GM18907 (cell line): ENCODE measurements around the gene SOX4.

Source experiments
- ATAC-seq: cut with Tn5 transposase; IDR thresholded peaks from one replicate; pipeline ENCODE4 v1.9.1; 2021; ENCODE audit warnings: mild to moderate bottlenecking, moderate library complexity; ENCODE audit not compliant: unreplicated experiment

Gene SOX4

DNA sequence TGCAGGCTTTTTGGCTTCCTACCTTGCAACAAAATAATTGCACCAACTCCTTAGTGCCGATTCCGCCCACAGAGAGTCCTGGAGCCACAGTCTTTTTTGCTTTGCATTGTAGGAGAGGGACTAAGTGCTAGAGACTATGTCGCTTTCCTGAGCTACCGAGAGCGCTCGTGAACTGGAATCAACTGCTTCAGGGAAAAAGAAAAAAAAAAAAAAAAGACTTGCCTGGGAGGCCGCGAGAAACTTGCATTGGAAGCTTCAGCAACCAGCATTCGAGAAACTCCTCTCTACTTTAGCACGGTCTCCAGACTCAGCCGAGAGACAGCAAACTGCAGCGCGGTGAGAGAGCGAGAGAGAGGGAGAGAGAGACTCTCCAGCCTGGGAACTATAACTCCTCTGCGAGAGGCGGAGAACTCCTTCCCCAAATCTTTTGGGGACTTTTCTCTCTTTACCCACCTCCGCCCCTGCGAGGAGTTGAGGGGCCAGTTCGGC lies 420 bp downstream of the SOX4 start:
- ATAC-seq, result peak; percentile 13

DNA sequence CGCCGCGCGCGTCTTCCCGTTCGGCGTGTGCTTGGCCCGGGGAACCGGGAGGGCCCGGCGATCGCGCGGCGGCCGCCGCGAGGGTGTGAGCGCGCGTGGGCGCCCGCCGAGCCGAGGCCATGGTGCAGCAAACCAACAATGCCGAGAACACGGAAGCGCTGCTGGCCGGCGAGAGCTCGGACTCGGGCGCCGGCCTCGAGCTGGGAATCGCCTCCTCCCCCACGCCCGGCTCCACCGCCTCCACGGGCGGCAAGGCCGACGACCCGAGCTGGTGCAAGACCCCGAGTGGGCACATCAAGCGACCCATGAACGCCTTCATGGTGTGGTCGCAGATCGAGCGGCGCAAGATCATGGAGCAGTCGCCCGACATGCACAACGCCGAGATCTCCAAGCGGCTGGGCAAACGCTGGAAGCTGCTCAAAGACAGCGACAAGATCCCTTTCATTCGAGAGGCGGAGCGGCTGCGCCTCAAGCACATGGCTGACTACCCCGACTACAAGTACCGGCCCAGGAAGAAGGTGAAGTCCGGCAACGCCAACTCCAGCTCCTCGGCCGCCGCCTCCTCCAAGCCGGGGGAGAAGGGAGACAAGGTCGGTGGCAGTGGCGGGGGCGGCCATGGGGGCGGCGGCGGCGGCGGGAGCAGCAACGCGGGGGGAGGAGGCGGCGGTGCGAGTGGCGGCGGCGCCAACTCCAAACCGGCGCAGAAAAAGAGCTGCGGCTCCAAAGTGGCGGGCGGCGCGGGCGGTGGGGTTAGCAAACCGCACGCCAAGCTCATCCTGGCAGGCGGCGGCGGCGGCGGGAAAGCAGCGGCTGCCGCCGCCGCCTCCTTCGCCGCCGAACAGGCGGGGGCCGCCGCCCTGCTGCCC lies 1.1 kb downstream of the SOX4 start:
- ATAC-seq, result peak; percentile 20

DNA sequence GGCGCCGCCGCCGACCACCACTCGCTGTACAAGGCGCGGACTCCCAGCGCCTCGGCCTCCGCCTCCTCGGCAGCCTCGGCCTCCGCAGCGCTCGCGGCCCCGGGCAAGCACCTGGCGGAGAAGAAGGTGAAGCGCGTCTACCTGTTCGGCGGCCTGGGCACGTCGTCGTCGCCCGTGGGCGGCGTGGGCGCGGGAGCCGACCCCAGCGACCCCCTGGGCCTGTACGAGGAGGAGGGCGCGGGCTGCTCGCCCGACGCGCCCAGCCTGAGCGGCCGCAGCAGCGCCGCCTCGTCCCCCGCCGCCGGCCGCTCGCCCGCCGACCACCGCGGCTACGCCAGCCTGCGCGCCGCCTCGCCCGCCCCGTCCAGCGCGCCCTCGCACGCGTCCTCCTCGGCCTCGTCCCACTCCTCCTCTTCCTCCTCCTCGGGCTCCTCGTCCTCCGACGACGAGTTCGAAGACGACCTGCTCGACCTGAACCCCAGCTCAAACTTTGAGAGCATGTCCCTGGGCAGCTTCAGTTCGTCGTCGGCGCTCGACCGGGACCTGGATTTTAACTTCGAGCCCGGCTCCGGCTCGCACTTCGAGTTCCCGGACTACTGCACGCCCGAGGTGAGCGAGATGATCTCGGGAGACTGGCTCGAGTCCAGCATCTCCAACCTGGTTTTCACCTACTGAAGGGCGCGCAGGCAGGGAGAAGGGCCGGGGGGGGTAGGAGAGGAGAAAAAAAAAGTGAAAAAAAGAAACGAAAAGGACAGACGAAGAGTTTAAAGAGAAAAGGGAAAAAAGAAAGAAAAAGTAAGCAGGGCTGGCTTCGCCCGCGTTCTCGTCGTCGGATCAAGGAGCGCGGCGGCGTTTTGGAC lies 2.0 kb downstream of the SOX4 start:
- ATAC-seq, result peak; percentile 22

DNA sequence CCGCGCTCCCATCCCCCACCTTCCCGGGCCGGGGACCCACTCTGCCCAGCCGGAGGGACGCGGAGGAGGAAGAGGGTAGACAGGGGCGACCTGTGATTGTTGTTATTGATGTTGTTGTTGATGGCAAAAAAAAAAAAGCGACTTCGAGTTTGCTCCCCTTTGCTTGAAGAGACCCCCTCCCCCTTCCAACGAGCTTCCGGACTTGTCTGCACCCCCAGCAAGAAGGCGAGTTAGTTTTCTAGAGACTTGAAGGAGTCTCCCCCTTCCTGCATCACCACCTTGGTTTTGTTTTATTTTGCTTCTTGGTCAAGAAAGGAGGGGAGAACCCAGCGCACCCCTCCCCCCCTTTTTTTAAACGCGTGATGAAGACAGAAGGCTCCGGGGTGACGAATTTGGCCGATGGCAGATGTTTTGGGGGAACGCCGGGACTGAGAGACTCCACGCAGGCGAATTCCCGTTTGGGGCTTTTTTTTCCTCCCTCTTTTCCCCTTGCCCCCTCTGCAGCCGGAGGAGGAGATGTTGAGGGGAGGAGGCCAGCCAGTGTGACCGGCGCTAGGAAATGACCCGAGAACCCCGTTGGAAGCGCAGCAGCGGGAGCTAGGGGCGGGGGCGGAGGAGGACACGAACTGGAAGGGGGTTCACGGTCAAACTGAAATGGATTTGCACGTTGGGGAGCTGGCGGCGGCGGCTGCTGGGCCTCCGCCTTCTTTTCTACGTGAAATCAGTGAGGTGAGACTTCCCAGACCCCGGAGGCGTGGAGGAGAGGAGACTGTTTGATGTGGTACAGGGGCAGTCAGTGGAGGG lies 2.8 kb downstream of the SOX4 start:
- no peak for ATAC-seq

DNA sequence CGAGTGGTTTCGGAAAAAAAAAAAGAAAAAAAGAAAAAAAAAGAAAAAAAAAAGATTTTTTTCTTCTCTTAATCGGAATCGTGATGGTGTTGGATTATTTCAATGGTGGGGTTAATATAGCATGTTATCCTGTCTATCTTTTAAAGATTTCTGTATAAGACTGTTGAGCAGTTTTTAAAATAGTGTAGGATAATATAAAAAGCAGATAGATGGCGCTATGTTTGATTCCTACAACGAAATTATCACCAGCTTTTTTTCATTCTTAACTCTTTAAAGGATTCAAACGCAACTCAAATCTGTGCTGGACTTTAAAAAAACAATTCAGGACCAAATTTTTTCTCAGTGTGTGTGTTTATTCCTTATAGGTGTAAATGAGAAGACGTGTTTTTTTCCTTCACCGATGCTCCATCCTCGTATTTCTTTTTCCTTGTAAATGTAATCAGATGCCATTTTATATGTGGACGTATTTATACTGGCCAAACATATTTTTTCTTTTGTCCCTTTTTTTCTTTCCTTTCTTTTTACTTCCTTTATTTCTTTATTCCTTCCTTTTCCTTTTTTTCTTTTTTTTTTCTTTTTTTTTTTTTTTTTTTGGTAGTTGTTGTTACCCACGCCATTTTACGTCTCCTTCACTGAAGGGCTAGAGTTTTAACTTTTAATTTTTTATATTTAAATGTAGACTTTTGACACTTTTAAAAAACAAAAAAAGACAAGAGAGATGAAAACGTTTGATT lies 3.6 kb downstream of the SOX4 start:
- no peak for ATAC-seq

DNA sequence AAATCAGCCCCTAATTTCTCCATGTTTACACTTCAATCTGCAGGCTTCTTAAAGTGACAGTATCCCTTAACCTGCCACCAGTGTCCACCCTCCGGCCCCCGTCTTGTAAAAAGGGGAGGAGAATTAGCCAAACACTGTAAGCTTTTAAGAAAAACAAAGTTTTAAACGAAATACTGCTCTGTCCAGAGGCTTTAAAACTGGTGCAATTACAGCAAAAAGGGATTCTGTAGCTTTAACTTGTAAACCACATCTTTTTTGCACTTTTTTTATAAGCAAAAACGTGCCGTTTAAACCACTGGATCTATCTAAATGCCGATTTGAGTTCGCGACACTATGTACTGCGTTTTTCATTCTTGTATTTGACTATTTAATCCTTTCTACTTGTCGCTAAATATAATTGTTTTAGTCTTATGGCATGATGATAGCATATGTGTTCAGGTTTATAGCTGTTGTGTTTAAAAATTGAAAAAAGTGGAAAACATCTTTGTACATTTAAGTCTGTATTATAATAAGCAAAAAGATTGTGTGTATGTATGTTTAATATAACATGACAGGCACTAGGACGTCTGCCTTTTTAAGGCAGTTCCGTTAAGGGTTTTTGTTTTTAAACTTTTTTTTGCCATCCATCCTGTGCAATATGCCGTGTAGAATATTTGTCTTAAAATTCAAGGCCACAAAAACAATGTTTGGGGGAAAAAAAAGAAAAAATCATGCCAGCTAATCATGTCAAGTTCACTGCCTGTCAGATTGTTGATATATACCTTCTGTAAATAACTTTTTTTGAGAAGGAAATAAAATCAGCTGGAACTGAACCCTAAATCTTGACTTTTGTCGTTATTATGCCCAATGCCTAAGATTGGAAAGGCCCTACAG lies 4.5 kb downstream of the SOX4 start:
- no peak for ATAC-seq

DNA sequence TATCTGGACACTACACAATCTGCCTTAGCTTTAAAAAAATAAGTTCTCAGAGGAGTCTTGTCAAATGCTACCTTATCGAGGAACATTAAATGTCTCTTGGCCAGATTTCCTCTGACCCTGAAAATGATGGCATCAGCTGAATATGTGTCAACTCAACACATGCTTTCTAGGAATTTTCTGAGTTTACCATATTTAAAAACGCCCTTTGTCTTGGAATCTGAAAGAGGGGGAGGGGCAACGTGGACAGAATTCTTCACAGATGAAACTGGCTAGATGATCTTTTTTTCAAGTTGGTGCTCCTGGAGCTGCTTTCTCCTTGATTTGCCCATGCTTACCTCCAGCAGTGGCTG lies 5.1 kb downstream of the SOX4 start:
- no peak for ATAC-seq

DNA sequence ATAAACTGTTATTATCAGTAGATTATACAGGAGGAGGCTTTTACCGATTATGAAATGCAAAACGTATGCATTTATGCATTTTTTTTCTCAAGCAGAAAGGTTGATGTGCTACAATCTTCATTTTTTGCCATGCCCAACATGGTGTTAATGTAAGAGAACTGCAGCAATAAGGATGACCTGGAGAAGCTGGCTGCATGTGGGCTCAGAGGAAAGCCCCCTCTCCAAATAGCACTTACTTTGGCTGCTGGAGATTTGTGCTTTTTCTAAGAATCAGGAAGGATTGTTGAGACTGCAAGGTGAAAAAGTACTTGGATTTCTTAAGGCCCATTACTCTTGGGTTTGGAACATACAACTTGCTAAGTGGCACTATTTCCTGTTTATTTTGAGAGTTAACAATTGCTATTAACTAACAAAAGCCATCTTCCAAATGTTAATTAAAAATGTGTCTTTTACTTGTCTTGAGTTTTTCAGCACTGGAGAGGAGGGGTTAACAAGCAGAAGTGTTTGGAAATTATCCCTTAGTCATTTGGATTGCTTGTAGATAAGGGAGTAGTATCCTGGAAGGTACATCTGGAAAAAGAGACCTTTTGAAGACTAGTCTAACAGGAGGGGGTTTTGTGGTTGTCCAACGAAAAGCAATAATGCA lies 5.6 kb downstream of the SOX4 start:
- ATAC-seq, result no peak

DNA sequence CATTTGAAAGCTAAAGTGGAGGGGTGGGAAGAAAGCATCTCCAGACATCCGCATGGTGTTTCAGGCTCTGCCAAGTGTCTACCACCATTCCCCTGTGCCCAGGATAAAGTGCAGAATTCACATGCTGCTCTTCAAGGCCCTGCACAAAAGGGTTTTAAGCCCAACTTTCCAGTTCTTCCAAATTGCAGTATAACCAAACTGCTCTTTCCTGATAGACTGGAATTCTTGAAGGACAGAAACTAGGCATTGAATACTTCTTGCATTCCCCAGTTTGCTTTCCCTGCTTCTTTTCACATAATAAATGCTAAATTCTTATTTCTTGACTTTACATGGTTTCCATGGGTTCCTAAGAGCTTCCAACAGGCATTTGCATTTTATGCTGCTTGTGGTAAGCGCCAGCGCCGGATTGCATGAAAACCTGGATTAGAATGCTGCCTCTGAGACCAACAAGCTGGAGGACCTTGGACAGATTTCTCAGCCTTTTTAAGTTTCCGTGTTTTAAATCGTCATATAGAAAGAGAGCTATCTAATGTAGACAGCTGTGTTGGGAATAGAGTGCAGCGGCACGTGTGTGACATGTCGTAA lies 7.9 kb downstream of the SOX4 start:
- ATAC-seq, result no peak

DNA sequence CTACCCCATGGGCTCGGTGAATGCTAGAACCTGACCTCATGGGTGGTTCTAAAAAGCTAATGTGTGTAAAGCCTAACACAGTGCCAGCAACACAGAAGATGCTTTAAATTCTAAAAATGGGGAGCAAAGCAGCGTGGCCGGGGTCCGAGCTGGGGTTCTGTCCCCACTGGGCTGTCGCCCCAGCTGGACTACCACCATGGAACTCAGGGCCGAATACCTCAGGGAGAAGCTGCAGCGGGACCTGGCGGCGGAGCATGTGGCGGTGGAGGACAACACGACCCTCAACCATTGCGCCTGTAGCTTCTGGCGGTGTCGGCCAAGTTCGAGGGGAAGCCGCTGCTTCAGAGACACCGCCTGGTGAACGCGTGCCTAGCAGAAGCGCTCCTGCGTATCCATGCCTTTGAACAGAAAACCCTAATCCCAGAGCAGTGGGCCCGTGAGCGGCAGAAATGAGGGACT lies 8.4 kb downstream of the SOX4 start:
- ATAC-seq, result no peak

DNA sequence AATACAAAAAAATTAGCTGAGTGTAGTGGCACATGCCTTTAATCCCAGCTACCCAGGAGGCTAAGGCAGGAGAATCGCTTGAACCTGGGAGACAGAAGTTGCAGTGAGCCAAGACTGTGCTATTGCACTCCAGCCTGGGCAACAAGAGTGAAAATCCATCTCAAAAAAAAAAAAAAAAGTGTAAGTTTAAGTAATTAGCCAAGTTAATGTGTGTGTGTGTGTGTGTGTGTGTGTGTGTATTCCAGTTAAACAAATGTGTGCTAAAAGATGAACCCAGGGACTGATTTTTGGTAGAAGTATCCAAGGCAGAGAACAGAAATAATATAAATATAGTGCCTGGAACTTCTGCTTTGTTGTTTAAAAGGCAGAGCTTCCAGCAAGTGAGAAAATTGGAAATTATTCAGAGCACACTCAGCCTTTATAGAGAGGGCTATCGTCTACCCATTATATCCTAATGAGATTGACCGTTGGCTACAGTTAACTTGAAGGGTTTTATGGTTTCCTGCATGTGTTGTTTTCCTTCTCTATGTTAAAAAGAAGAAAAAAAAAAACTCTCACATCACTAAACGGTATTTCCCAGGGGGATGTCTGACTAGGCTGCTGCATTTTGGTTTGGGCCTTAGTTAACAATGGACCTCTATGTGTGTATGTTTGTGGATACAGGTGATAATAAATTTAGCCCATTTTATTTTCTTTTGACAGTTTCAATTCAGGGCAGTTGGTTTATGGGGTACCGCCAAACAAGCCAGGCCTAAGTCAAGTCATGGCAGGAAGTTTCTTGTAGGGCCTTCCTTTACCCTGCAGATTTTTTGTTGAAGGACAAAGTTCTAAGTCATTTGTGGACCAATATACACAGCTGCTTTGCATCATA lies 9.8 kb downstream of the SOX4 start:
- peak; percentile 59 for ATAC-seq

DNA sequence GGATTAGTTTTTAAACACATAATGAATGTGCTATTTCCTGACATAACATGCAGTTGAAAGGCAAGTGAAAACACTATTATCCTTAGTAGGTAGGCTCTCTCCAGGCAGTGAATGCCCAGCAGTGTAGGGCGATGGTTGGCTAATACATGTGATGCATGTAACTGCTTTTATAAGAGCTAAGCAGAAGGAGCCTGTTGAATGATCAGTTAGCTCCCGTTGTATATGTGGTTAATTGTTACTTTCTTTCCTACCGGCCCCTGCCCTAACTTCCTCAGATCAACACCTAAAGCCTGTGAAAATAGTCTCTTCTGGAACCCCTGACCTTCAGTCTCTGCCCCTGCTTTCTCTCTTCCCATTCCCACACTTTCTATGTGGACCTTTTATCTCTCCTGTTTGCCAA lies 10.5 kb downstream of the SOX4 start:
- no peak for ATAC-seq

DNA sequence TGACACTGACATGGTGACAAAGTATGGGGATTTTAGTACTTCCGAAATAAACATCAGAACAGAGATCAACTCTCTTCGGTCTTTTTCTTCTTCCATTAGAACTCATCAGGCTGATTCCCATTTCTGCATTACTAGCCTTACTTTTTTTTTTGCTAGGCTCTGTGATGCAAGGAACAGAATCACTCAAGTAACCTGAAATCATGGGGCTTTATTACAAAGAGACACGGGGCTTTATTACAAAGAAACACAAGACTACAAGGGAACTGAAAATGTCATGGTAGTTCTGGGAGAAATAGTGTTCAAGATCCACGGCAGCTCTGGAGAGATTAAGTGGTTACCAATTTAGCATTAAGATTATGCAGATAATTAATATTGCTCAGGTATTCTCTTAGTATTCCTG lies 11.6 kb downstream of the SOX4 start:
- no peak for ATAC-seq

DNA sequence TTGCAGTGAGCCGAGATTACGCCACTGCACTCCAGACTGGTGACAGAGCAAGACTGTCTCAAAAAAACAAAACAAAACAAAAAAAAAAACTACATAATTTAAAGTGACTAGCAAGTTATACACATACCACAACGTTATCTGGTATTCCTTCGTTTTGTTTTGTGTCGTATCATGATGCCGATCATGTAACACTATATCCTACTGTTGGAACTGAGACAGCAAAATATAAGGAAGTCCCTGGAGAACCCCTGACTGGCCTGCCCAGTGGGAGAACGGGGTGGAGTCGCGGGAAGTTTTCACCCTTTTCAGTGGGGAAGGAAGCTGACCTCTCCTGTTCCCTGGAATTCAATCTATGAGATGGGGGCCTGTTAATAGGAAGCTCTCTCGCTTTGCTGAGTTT lies 15.1 kb downstream of the SOX4 start:
- no peak for ATAC-seq

DNA sequence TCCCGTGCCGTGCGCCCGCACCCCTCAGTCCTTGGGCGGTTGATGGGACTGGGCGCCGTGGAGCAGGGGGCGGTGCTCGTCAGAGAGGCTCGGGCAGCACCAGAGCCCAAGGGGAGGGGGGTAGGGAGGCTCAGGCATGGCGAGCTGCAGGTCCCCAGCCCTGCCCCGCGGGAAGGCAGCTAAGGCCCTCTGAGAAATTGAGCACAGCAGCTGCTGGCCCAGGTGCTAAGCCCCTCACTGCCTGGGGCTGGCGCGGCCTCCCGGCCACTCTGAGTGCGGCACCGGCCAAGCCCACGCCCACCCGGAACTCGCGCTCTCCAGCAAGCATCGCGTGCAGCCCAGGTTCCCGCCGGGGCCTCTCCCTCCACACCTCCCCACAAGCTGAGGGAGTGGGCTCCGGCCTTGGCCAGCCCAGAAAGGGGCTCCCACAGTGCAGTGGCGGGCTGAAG lies 16.4 kb downstream of the SOX4 start:
- ATAC-seq, result no peak

DNA sequence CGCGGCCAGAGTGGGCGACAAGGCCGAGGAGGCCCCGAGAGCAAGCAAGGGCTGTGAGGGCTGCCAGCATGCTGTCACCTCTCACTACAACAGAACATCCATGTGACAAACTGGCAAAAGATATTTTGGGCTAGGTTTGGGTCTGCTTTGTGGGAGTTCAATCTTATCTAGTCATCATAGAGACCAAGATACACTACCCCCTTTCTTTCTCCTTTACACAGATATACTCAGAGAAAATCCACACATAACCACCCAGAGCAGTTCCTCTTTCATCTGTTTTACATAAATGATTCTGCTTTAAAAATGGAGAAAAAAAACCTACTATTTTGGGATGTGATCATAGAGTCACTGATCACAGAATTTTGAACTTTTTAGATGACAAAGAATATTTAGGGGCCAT lies 16.8 kb downstream of the SOX4 start:
- ATAC-seq, result peak; percentile 90

DNA sequence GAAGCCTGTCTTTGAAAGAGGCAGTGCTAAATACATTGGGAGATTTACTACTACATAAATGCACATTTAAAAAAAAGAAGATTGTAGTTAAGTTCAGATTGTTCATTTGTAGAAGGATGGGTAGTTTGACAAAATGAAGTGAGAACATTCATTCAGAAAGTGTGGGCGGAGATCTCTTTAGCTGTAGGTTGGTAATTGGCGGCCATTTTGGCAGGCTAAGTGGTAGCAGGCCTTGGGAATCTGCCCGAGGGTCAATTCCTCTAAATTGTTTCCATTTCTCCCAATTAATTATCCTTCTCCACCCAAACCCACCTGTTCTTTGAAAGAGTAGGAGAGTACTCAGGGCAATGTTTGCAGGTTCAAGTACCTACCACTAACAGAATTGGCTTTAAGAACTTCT lies 17.9 kb downstream of the SOX4 start:
- ATAC-seq, result no peak
